PFSK-1 (cell line): ENCODE measurements around the gene MOK.

Experiments
- FOXP2 ChIP-seq: optimal IDR thresholded peaks from 2 replicates; pipeline ENCODE3; 2011; ENCODE audit warnings: borderline replicate concordance, control low read depth, inconsistent platforms; ENCODE audit not compliant: insufficient read depth; ENCODE audit errors: extremely low read length, extremely low read depth
- POLR2AphosphoS5 ChIP-seq: IDR thresholded peaks from 2 replicates; pipeline ENCODE4 v1.6.1; 2012; ENCODE audit warnings: low read depth, mild to moderate bottlenecking, control low read depth, low read length, moderate library complexity
- SIN3A ChIP-seq: IDR thresholded peaks from 2 replicates; pipeline ENCODE4 v1.6.1; 2012; ENCODE audit warnings: mild to moderate bottlenecking, low read length, moderate library complexity, borderline replicate concordance; ENCODE audit not compliant: insufficient read depth
- TAF1 ChIP-seq: IDR thresholded peaks from 2 replicates; pipeline ENCODE4 v1.6.1; 2012; ENCODE audit warnings: low read length, control low read depth, borderline replicate concordance; ENCODE audit not compliant: insufficient read depth
- TF ChIP-seq, protein P1 (sequence below), 2 experiments: IDR thresholded peaks; 2 replicates each; pipeline versions ENCODE4 v1.6.1 to v1.8.0; 2011 to 2012; ENCODE audit warnings: low read depth in 2 of 2, low read length in 2 of 2, control low read depth in 1 of 2, inconsistent platforms in 1 of 2, mild to moderate bottlenecking in 1 of 2, moderate library complexity in 1 of 2; ENCODE audit not compliant: insufficient read depth in 1 of 2

GRCh38 chr14:102233081-102233480 lies 71.9 kb downstream of the MOK start:
- TF ChIP-seq, protein P1, sequence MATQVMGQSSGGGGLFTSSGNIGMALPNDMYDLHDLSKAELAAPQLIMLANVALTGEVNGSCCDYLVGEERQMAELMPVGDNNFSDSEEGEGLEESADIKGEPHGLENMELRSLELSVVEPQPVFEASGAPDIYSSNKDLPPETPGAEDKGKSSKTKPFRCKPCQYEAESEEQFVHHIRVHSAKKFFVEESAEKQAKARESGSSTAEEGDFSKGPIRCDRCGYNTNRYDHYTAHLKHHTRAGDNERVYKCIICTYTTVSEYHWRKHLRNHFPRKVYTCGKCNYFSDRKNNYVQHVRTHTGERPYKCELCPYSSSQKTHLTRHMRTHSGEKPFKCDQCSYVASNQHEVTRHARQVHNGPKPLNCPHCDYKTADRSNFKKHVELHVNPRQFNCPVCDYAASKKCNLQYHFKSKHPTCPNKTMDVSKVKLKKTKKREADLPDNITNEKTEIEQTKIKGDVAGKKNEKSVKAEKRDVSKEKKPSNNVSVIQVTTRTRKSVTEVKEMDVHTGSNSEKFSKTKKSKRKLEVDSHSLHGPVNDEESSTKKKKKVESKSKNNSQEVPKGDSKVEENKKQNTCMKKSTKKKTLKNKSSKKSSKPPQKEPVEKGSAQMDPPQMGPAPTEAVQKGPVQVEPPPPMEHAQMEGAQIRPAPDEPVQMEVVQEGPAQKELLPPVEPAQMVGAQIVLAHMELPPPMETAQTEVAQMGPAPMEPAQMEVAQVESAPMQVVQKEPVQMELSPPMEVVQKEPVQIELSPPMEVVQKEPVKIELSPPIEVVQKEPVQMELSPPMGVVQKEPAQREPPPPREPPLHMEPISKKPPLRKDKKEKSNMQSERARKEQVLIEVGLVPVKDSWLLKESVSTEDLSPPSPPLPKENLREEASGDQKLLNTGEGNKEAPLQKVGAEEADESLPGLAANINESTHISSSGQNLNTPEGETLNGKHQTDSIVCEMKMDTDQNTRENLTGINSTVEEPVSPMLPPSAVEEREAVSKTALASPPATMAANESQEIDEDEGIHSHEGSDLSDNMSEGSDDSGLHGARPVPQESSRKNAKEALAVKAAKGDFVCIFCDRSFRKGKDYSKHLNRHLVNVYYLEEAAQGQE (IDR thresholded peaks at IDR 0.05; ENCODE audit: insufficient read depth in 1 of 2, low read depth in 2 of 2, low read length in 2 of 2) = no peak
- TF ChIP-seq POLR2AphosphoS5 (no peak), FOXP2 (no peak), TAF1 (no peak), SIN3A (no peak)
